Testis (tissue), 3 donors: ENCODE data around the gene CGB2. TPM values are rescaled to one million over a fixed set of nuclear protein-coding genes. Genes with fewer than 3 reads are reported as not detected.

ENCODE experiments used
- DNase-seq: peaks from one replicate; pipeline ENCODE4 v3.0.0-alpha.2; 2019
- H3K27ac ChIP-seq, 2 donors: fragments of 200-600 bp; sonication (generic); one replicate each; pipeline ENCODE4 v1.5.1; 2019
- H3K27me3 ChIP-seq: fragments of 200-600 bp; sonication (generic); one replicate; pipeline ENCODE4 v1.5.1; 2019
- H3K36me3 ChIP-seq: fragments of 200-600 bp; sonication (generic); one replicate; pipeline ENCODE4 v1.5.1; 2017; ENCODE audit warnings: low read depth; ENCODE audit errors: missing control alignments
- H3K4me1 ChIP-seq: fragments of 200-600 bp; sonication (generic); one replicate; pipeline ENCODE4 v1.5.1; 2019
- H3K4me3 ChIP-seq, 2 donors: fragments of 200-600 bp; sonication (generic); one replicate each; pipeline ENCODE4 v1.5.1; 2017 to 2019
- H3K9me3 ChIP-seq: fragments of 200-600 bp; sonication (generic); one replicate; pipeline ENCODE4 v1.5.1; 2017
- CTCF ChIP-seq, 3 experiments: fragments of 450-650 bp in 2 of 3; fragments of 200-600 bp in 1 of 3; sonication (generic) in 1 of 3; IDR thresholded peaks; one replicate each; pipeline ENCODE4 v1.5.1; 2016 to 2019; ENCODE audit warnings: antibody characterized with exemption in 3 of 3, mild to moderate bottlenecking in 2 of 3, moderate library complexity in 1 of 3
- POLR2A ChIP-seq: fragments of 450-650 bp; IDR thresholded peaks from one replicate; pipeline ENCODE4 v1.6.1; 2017; ENCODE audit warnings: antibody characterized with exemption, mild to moderate bottlenecking, moderate library complexity
- WGBS, 2 donors: methylation state at CpG; one replicate each; pipeline ENCODE4 v1.1.5; 2018; 5-methylcytosine and 5-hydroxymethylcytosine counted together
- intact Hi-C: fragments of 100-400 bp; cut with DNase I; formaldehyde crosslinking; loops from one replicate; pipeline ENCODE4 v1.15.1; 2023; ENCODE audit warnings: low total_unique reads
- polyA plus RNA-seq: library from polyadenylated mRNA; stranded (reverse); fragments of 350-450 nt; fragmentation: Illumina TruSeq; extraction: RNeasy Lipid Tissue Mini Kit (QIAGEN cat#74804); gene quantifications from one replicate; pipeline ENCODE4 v1.2.3, GENCODE V29; 2014; ENCODE audit warnings: low read depth, low replicate concordance; ENCODE audit not compliant: insufficient read depth
- total RNA-seq, 2 donors: library from RNA; depleted of rRNA; stranded (reverse); fragments of >200 nt; gene quantifications; one replicate each; pipeline ENCODE4 v1.2.3, GENCODE V29; 2016

CGB2 gene
- total and polyA plus RNA-seq, 3 donors from 2014 or later: 0.99 to 3.6 (median 2.5) TPM

GRCh38 chr19:48987323-48987722 is 44.4 kb upstream of the CGB2 start:
- intact Hi-C loops: no loop called here
- WGBS, 2 donors: 90 to 92% methylated on average over 5 to 7 of the region's 7 CpGs
- H3K36me3 ChIP-seq: no peaks in the 10 kb centered on the region
- no peaks in the 10 kb centered on the region for H3K9me3 ChIP-seq
- TF ChIP-seq CTCF (IDR thresholded peaks at IDR 0.05) (no peak), POLR2A (no peak)
- H3K4me3 ChIP-seq: no peak overlapping the region
- H3K4me1 ChIP-seq: peaks cover 20% of the 10 kb centered on the region
- no peaks in the 10 kb centered on the region for H3K27me3 ChIP-seq
- H3K27ac ChIP-seq: no peak overlapping the region
- DNase-seq: no peak

GRCh38 chr19:48988286-48988685 is 43.4 kb upstream of the CGB2 start:
- no peak overlapping the region for H3K4me3 ChIP-seq
- H3K27ac ChIP-seq: no peak overlapping the region
- intact Hi-C loops: no loop called here
- no peak for TF ChIP-seq POLR2A
- TF ChIP-seq CTCF (IDR thresholded peaks at IDR 0.05): no peak
- DNase-seq: no peak
- H3K9me3 ChIP-seq: no peaks in the 10 kb centered on the region
- peaks cover 22% of the 10 kb centered on the region for H3K4me1 ChIP-seq
- H3K27me3 ChIP-seq: no peaks in the 10 kb centered on the region
- no peaks in the 10 kb centered on the region for H3K36me3 ChIP-seq
- WGBS, 2 donors: 94% methylated on average over 7 of the region's 7 CpGs

- Histone ChIP-seq H3K4me1 (peaks cover 22% of the 10 kb centered on the region), H3K27ac (no peak overlapping the region), H3K27me3 (no peaks in the 10 kb centered on the region), H3K4me3 (no peak overlapping the region), H3K9me3 (no peaks in the 10 kb centered on the region), H3K36me3 (no peaks in the 10 kb centered on the region)
- intact Hi-C loops: no loop called here
- DNase-seq: no peak
- 92 to 97% methylated on average over 9 of the region's 9 CpGs for WGBS, 2 donors
- TF ChIP-seq POLR2A (no peak), CTCF (IDR thresholded peaks at IDR 0.05) (no peak)
Observed at GRCh38 chr19:48988860-48989259, 42.8 kb upstream of the CGB2 start.

- whole genome bisulfite sequencing, 2 donors: 70 to 78% methylated on average over 17 of the region's 17 CpGs
- H3K27ac ChIP-seq: no peak overlapping the region
- H3K4me3 ChIP-seq: no peak overlapping the region
- H3K27me3 ChIP-seq: no peaks in the 10 kb centered on the region
- no peak for DNase-seq
- intact Hi-C loops: no loop called here
- H3K9me3 ChIP-seq: no peaks in the 10 kb centered on the region
- peaks cover 30% of the 10 kb centered on the region for H3K4me1 ChIP-seq
- TF ChIP-seq CTCF (IDR thresholded peaks at IDR 0.05): no peak
- no peak for TF ChIP-seq POLR2A
- H3K36me3 ChIP-seq: no peaks in the 10 kb centered on the region
Observed at GRCh38 chr19:48989701-48990291, 41.9 kb upstream of the CGB2 start.

- no peak for TF ChIP-seq CTCF (IDR thresholded peaks at IDR 0.05)
- TF ChIP-seq POLR2A: no peak
- 70% methylated on average over 4 of the region's 4 CpGs for WGBS, 2 donors
- Histone ChIP-seq H3K36me3 (no peaks in the 10 kb centered on the region), H3K4me3 (no peak overlapping the region), H3K4me1 (peaks cover 32% of the 10 kb centered on the region), H3K9me3 (no peaks in the 10 kb centered on the region), H3K27me3 (no peaks in the 10 kb centered on the region), H3K27ac (no peak overlapping the region)
- DNase-seq: no peak
- intact Hi-C loops: no loop called here
Observed at GRCh38 chr19:48990400-48990799, 41.3 kb upstream of the CGB2 start.
